COR-L47 (cell line): ENCODE data around the gene SHCBP1L.

Source experiments
- DNase-seq: peaks from one replicate; lab custom pipeline; 2025; lab: John Stamatoyannopoulos, UW

Gene SHCBP1L

GRCh38 chr1:182952677-182953444 is at the start of gene SHCBP1L:
TSS of gene SHCBP1L (minus strand) at chr1:182953166. CDS start at chr1:182953133, 33 bp downstream.
- no peak for DNase-seq

DNA sequence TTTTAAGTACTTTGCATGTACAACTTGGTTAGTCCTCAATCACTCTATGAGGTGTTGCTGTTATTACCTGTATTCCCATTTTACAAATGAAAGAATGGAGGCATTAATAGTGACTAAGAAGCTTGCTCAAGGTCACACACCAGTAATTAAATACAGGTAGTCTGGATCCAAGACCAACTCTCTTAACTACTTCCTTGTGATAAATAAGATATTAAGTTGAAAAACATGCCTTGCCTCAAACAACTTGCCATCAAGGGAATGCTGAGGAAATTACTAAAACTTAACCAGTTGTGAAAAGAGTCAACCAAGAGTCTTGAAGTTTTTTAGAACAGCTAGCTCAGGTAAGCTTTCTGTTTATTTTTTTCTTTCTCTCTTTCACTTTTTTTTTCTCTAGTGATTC is 49.3 kb upstream of the SHCBP1L start:
- DNase-seq = no peak

GRCh38 chr1:183000167-183000962 is 47.4 kb upstream of the SHCBP1L start:
- no peak for DNase-seq

DNA sequence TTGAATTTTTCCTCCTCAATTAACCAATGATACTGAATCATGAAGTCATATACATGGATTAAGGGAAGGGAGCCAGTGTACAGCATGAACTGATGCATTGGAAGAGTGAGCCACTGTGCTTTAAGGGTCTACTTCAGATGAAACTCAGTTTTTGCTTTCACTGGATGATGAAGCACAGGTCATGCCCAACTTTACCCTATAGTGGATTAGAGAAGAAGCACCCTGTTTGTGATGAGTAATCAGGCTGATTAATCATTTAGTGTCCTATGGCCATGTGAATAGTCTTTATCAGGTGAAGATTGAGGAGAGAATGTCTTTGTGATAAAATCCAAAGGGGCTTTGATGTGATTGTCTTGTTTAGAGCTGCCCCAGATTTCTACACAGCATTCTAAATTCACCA is 45.5 kb upstream of the SHCBP1L start:
- DNase-seq = no peak

DNA sequence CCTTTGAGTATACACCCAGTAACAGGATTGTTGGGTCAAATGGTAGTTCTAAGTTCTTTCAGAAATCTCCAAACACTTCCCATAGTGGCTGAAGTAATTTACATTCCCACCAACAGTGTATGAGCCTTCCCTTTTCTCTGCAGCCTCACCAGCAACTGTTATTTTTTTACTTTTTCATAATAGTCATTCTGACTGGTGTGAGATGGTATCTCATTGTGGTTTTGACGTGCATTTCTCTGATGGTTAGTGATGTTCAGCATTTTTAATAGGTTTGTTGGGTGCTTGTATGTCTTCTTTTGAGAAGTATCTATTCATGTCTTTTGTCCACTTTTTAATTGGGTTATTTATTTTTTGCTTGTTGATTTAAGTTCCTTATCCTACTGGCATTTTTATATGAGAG is 43.9 kb upstream of the SHCBP1L start:
- DNase-seq = no peak

- DNase-seq = no peak
Observed at GRCh38 chr1:182995894-182996293, 42.9 kb upstream of the SHCBP1L start.

DNA sequence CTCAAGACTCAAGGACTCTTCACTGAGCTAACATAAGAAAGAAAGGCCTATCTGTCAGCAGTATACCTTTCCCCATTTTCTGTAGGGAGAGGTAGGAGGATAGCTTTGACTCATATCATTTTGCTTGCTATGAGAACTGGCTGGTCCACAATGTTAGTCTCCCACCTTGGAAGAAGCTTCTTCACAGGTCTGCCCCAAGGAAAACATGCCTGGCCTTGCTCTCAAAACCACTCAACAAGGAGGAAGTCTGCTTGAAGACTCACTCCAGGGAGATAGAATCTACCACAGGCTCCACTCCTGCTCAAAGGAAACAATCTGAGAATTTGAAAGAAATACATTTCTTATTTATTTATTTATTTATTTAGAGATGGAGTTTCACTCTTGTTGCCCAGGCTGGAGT is 40.8 kb upstream of the SHCBP1L start:
- DNase-seq = no peak

DNA sequence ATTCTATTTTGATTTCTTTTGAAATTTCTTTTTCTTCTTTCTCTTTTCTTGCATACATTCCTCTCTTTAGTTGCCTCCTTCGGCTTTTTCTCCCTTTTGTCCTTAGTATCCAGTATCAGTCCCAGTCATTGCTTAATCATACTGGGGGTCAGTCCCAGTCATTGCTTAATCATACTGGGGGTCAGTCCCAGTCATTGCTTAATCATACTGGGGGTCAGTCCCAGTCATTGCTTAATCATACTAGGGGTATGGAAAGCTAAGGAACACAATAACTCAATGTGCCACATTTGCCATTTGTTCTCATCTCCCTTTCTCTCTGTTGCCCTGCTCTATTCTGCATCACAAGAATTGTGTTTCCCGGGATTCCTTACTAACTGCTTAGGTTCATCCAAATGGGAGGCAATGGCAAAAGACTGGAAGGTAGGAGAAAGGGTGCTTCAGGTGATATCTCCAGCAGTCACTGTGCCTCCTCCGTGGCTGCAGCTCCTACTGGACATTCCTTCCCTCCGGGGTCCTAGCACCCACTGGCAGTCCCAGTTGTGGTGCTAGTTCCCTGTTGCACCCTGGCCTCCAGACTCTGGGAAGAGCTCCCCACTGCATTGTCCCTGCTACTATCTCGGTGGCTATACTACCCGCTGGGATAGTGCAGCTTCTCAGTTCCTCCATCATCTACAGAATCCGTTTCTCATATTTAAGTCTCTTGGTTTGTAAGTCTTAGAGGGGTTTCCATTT is 37.6 kb upstream of the SHCBP1L start:
- DNase-seq = no peak

DNA sequence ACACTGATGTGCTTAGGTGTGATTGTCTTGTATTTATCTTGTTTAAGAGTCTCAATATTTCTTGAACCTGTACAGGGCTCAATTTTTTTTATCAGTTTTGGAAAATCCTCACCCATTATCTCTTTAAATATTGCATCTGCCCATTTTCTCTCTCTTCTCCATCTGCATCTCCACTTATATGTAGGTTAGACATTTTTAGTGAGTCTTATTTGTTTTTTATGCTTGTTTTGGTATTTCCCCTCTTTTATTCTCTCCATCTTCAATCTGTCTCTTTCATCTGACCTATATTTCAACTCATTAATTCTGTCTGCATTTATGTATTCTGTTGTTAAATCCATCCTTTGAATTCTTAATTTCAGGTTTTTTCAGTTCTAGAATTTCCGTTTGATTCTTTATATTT is 32.9 kb upstream of the SHCBP1L start:
- DNase-seq = no peak

- DNase-seq = no peak
Observed at GRCh38 chr1:182984621-182985020, 31.7 kb upstream of the SHCBP1L start.

DNA sequence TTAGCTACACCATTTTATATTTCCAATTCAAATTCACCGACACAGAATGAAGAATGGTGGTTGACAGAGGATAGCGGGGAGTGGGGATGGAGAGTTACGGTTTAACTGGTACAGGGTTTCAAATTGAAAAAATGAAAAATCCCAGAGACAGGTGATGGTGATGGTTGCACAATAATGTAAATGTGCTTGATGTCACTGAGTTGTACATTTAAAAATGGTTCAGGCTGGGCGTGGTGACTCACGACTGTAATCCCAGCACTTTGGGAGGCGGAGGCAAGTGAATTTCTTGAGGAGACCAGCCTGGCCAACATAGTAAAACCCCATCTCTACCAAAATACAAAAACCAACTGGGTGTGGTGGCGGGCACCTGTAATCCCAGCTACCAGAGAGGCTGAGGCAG is 31.2 kb upstream of the SHCBP1L start:
- DNase-seq = no peak

DNA sequence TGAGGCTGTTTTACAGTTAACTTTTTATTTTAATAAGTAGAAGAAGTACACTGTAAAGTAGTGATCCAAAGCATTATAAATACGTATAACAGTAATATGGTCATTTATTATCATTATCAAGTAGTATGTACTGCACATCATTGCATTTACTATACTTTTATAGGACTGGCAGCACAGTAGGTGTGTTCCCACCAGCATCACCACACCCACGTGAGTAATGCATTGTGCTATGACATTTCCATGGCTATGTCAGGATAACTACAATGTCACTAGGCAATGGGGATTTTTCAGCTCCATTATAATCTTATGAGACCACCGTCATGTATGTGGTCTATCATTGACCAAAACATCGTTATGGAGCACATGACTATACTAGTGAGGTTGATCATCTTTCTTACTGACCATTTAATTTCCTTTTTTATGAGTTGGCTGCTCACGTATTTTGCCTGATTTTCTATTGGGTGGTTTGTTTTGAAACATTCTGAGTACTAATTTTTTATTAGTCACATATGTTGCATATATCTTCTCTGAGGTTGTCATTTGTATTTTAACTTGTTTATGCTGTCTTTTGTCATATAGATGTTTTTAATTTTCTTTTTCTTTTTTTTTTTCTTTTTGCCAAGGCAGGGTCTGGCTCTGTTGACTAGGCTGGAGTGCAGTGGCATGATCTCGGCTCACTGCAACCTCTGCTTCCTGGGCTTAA is 25.3 kb upstream of the SHCBP1L start:
- DNase-seq = no peak

DNA sequence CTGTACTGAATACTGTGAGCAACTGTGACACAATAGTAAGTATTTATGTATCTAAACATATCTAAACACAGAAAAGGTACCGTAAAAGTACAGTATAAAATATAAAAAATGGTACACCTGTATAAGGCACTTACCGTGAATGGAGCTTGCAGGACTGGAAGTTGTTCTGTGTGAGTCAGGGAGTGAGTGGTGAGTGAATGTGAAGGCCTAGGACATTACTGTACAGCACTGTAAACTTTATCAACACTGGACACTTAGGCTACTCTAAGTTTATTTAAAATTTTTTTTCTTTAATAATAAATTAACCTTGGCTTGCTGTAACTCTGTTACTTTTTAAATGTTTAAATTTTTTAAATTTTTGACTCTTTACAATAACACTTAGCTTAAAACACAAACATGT is 24.5 kb upstream of the SHCBP1L start:
- DNase-seq = no peak

DNA sequence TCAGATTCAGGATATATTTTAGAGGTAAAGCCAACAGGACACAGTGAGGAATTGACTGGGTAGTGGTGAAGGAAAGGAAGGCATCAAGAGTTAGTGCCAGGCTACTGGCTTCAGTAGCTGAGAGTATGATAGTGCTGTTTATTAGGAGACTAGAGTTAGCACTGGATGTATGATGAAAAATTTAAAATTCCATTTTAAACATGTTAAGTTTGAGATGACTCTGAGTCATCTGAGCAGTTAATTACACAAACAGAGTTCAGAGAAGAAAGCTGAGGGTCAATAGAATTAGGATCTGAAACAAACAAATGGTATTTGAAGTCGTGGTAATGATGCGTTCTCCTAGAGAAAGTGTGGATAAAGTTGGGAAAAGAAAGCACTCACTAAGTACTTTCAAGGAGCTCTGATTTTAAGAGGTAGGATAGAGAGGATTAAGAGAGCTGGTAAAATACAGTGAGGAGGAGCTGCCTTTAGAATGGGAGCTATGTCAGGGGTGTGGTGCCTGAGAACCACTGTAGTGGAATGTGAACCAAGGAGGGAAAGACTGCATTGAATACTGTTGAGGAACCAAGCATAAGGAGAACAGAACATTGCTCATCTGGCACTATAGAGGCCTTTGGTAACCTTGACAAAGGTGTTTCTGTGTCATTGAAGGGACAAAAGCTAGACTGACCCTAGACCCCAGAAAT is 21.7 kb upstream of the SHCBP1L start:
- DNase-seq = no peak

- DNase-seq = no peak
Observed at GRCh38 chr1:182972829-182973228, 19.9 kb upstream of the SHCBP1L start.

DNA sequence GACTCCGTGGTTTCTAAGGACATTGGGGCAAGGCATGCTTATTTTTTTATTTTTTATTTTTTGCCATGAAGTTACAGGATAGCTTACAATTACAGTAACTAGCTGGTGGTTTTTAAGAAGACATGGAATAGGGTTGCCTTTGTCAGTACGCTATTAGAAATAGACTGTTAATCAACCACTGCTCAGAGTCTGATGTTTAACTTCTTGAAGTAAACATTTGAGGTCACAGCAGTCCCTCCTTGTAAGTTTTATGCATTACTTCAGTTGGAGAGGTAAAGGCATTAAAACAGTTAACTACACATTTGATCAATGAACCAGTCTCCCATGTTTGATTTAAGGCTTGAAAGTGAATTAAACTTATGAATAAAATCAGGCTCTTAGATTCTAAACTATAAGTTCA is 19.3 kb upstream of the SHCBP1L start:
- no peak for DNase-seq

DNA sequence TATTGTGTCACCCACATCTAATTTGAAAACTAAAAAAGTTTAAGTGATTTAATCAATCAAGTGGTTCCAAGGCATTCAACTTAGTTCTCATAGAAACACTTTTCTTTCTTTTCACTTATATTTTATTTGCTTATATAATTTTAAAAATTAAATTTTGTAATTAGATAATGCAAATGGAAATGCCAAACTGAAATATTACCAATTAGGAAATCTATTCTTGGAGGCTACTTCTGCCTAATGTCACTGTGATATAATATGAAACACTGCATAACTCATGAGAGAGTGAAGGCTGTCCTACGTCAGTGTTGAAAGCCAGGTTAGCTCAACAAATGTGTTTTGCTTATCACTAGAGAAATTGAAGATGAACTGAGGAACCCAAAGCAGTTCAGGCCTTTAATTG is 18.3 kb upstream of the SHCBP1L start:
- no peak for DNase-seq

DNA sequence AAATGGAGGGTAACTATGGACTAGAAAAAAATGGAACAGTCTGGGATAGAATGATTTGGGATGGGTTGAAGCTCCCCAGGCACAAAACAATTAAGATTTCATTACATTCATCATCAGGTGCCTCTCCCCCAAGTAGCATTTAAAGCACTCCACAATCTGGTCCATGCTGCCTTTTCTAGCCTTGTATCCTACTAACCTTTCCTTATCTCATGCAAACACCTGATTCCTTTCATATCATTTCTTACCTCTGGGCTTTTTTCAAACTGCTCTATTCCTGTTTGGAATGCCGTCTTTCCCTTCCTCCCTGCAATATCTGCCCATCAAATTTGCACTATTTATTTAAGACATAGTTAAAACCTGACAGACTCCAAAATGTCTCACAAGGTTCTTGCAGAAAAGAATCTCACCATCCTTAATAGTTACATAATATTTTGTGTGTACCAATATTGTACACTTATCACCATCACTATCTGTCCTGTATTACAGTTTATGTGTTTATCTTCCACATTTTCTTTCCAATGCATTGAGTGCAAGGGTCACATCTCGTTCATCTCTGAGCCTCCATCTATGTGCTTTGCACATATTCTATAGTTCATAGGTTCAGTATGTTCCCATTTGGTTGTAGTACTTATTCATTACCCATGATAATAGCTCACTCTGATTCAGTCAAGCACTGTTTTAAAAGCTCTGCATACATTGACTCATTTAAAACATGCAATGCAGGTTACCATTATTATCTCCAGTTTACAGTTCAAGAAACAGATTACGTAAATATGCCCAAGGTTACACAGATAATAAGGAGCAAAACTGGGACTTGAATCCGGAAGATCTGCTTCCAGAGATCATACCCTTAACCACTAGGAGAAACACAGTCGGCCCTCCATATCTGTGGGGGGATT is 16.1 kb upstream of the SHCBP1L start:
- no peak for DNase-seq

GRCh38 chr1:182968151-182968741 is 15.3 kb upstream of the SHCBP1L start:
- DNase-seq = no peak

GRCh38 chr1:182965861-182966260 is 12.9 kb upstream of the SHCBP1L start:
- DNase-seq = no peak
